PC-3 (cell line): ENCODE measurements around the gene PPP1R7. TPM values are rescaled to one million over a fixed set of nuclear protein-coding genes. Genes with fewer than 3 reads are reported as not detected.

Source experiments
- ATAC-seq: fragments of 200-7000 bp; cut with Tn5 transposase; 2 replicates; pipeline ENCODE4 v1.9.1; 2020; ENCODE audit warnings: mild to moderate bottlenecking, moderate library complexity
- BruUV-seq: library from RNA; stranded (reverse); fragments of 400-500 nt; replicated peaks from 2 replicates; lab custom pipeline; 2021; lab: Mats Ljungman, UMichigan
- CTCF ChIA-PET: fragments of 300-600 bp; sonication (Branson Sonifier 250); formaldehyde crosslinking; loops from one replicate; lab custom pipeline; 2022; ENCODE audit warnings: antibody characterized with exemption; lab: Charles Lee
- POLR2A ChIA-PET: fragments of 300-600 bp; sonication (Branson Sonifier 250); formaldehyde crosslinking; loops from one replicate; lab custom pipeline; 2022; ENCODE audit warnings: antibody characterized with exemption; ENCODE audit not compliant: unreplicated experiment; lab: Charles Lee
- DNase-seq: peaks from one replicate; pipeline ENCODE4 v3.0.0-alpha.2; 2015
- H2AFZ ChIP-seq: fragments of 300-600 bp; sonication (generic); 2 replicates; pipeline ENCODE4 v1.6.0; 2016; ENCODE audit warnings: antibody characterized with exemption, low read length
- H3F3A ChIP-seq: fragments of 300-600 bp; sonication (generic); one replicate; pipeline ENCODE4 v1.6.0; 2017; ENCODE audit warnings: antibody characterized with exemption, low read length, control low read depth, mild to moderate bottlenecking; ENCODE audit not compliant: unreplicated experiment
- H3K27ac ChIP-seq: fragments of 300-600 bp; sonication (generic); 2 replicates; pipeline ENCODE4 v1.5.1; 2016; ENCODE audit warnings: mild to moderate bottlenecking, low read length
- H3K27me3 ChIP-seq: fragments of 300-600 bp; sonication (generic); 2 replicates; pipeline ENCODE4 v1.6.1; 2016; ENCODE audit warnings: low read length, mixed read lengths
- H3K36me3 ChIP-seq: fragments of 300-600 bp; sonication (generic); 2 replicates; pipeline ENCODE4 v1.6.1; 2016; ENCODE audit warnings: low read depth, mixed run types, low read length, mixed read lengths
- H3K4me1 ChIP-seq: fragments of 300-600 bp; sonication (generic); 2 replicates; pipeline ENCODE4 v1.5.1; 2016; ENCODE audit warnings: low read length; ENCODE audit not compliant: insufficient read depth
- H3K4me2 ChIP-seq: fragments of 300-600 bp; sonication (generic); 2 replicates; pipeline ENCODE4 v1.6.0; 2016; ENCODE audit warnings: low read length
- H3K4me3 ChIP-seq: fragments of 300-600 bp; sonication (generic); 2 replicates; pipeline ENCODE4 v1.5.1; 2016; ENCODE audit warnings: mild to moderate bottlenecking, low read length, mixed read lengths
- H3K79me2 ChIP-seq: fragments of 300-600 bp; sonication (generic); 2 replicates; pipeline ENCODE4 v1.6.1; 2017; ENCODE audit warnings: low read length, mixed read lengths
- H3K9ac ChIP-seq: fragments of 300-600 bp; sonication (generic); 2 replicates; pipeline ENCODE4 v1.6.0; 2016; ENCODE audit warnings: mild to moderate bottlenecking, low read length
- H3K9me2 ChIP-seq: fragments of 300-600 bp; sonication (generic); replicated peaks from 2 replicates; pipeline ENCODE4 v1.6.1; 2016; ENCODE audit warnings: mixed run types, low read length, mixed read lengths
- H3K9me3 ChIP-seq: fragments of 300-600 bp; sonication (generic); 2 replicates; pipeline ENCODE4 v1.6.1; 2016; ENCODE audit warnings: low read length, mixed read lengths
- H4K20me1 ChIP-seq: fragments of 300-600 bp; sonication (generic); 2 replicates; pipeline ENCODE4 v1.6.1; 2016; ENCODE audit warnings: low read length, mixed read lengths
- CTCF ChIP-seq: fragments of 300-600 bp; sonication (generic); conservative IDR thresholded peaks from 2 replicates; pipeline ENCODE4 v1.5.1; 2017; ENCODE audit warnings: antibody characterized with exemption, low read depth, mild to moderate bottlenecking, low read length
- EZH2 ChIP-seq: fragments of 300-600 bp; sonication (generic); IDR thresholded peaks from one replicate; pipeline ENCODE4 v1.6.1; 2017; ENCODE audit warnings: antibody characterized with exemption, mild to moderate bottlenecking, low read length; ENCODE audit not compliant: unreplicated experiment
- EZH2phosphoT487 ChIP-seq: fragments of 300-600 bp; sonication (generic); IDR thresholded peaks from 2 replicates; pipeline ENCODE4 v1.6.1; 2018; ENCODE audit warnings: mild to moderate bottlenecking, antibody characterized with exemption, low read length, borderline replicate concordance
- intact Hi-C: fragments of 100-400 bp; cut with micrococcal nuclease; formaldehyde crosslinking; loops from 2 replicates; pipeline ENCODE4 v1.9.0; 2023
- total RNA-seq: library from RNA; depleted of rRNA; stranded (reverse); fragments of >200 nt; gene quantifications from 2 replicates; pipeline ENCODE4 v1.2.3, GENCODE V29; 2014

Gene PPP1R7
- total RNA-seq, 1 experiment from 2014 or later, result 21.4 TPM

GRCh38 chr2:241168366-241168765, 18.1 kb downstream of the PPP1R7 start:
- DNase-seq, result no peak
- no peaks in the 10 kb centered on the region for H3K4me1 ChIP-seq
- no peak for ATAC-seq
- no peaks in the 10 kb centered on the region for H3K9me2 ChIP-seq
- no peaks in the 10 kb centered on the region for H4K20me1 ChIP-seq
- H3K36me3 ChIP-seq, result no peaks in the 10 kb centered on the region
- H3K4me2 ChIP-seq, result no peak overlapping the region
- no peaks in the 10 kb centered on the region for H3K79me2 ChIP-seq
- H3K9ac ChIP-seq, result no peak overlapping the region
- TF ChIP-seq CTCF (no peak), EZH2 (no peak)
- H3K27me3 ChIP-seq, result no peaks in the 10 kb centered on the region
- ChIA-PET POLR2A (no interaction called here), CTCF (no interaction called here)
- intact Hi-C loops, result no loop called here
- H2AFZ ChIP-seq, result no peak overlapping the region
- no peaks in the 10 kb centered on the region for H3F3A ChIP-seq
- no peak overlapping the region for H3K4me3 ChIP-seq
- H3K9me3 ChIP-seq, result no peaks in the 10 kb centered on the region
- no TSS peak for BruUV-seq
- H3K27ac ChIP-seq, result no peak overlapping the region

GRCh38 chr2:241173557-241173956, 23.3 kb downstream of the PPP1R7 start:
- Histone ChIP-seq H3K9me2 (no peaks in the 10 kb centered on the region), H3K79me2 (no peaks in the 10 kb centered on the region), H3K9me3 (no peaks in the 10 kb centered on the region), H3K36me3 (no peaks in the 10 kb centered on the region), H4K20me1 (no peaks in the 10 kb centered on the region), H3K27ac (no peak overlapping the region), H2AFZ (no peak overlapping the region), H3K4me2 (no peak overlapping the region), H3F3A (no peaks in the 10 kb centered on the region), H3K4me1 (no peaks in the 10 kb centered on the region), H3K4me3 (no peak overlapping the region), H3K9ac (no peak overlapping the region), H3K27me3 (no peaks in the 10 kb centered on the region)
- ChIA-PET CTCF (no interaction called here), POLR2A (no interaction called here)
- intact Hi-C loops, result no loop called here
- DNase-seq, result no peak
- BruUV-seq, result no TSS peak
- no peak for ATAC-seq
- TF ChIP-seq EZH2 (no peak), EZH2phosphoT487 (no peak), CTCF (no peak)

GRCh38 chr2:241177526-241178334, 27.5 kb downstream of the PPP1R7 start:
- Histone ChIP-seq H3F3A (no peaks in the 10 kb centered on the region), H3K27ac (no peak overlapping the region), H3K79me2 (no peaks in the 10 kb centered on the region), H4K20me1 (no peaks in the 10 kb centered on the region), H3K4me1 (no peaks in the 10 kb centered on the region), H3K36me3 (no peaks in the 10 kb centered on the region), H2AFZ (no peak overlapping the region), H3K4me3 (no peak overlapping the region), H3K27me3 (no peaks in the 10 kb centered on the region), H3K9ac (no peak overlapping the region), H3K4me2 (no peak overlapping the region), H3K9me2 (no peaks in the 10 kb centered on the region), H3K9me3 (no peaks in the 10 kb centered on the region)
- TF ChIP-seq EZH2, result no peak
- no peak for TF ChIP-seq CTCF
- no peak for TF ChIP-seq EZH2phosphoT487
- ATAC-seq (no peak), DNase-seq (no peak)
- intact Hi-C loops, result no loop called here
- CTCF ChIA-PET, result no interaction called here
- no TSS peak for BruUV-seq
- POLR2A ChIA-PET, result no interaction called here
